H9 (cell line): ENCODE results near the gene SZRD1. TPM values are rescaled to one million over a fixed set of nuclear protein-coding genes. Genes with fewer than 3 reads are reported as not detected.

ENCODE experiments used
- DNase-seq: peaks from one replicate; pipeline ENCODE4 v3.0.0-alpha.2; 2017
- H2AFZ ChIP-seq: one replicate; pipeline ENCODE4 v1.6.1; 2013; ENCODE audit warnings: mild to moderate bottlenecking, low read length, control low read depth, moderate library complexity
- H2AK5ac ChIP-seq: 2 replicates; pipeline ENCODE4 v1.6.1; 2013; ENCODE audit warnings: low read length, control low read depth, mixed read lengths; ENCODE audit not compliant: insufficient read length
- H2BK120ac ChIP-seq: one replicate; pipeline ENCODE4 v1.6.1; 2013; ENCODE audit warnings: low read depth, mild to moderate bottlenecking, low read length, control low read depth, inconsistent platforms; ENCODE audit not compliant: poor library complexity, severe bottlenecking
- H2BK12ac ChIP-seq: 2 replicates; pipeline ENCODE4 v1.6.1; 2013; ENCODE audit warnings: low read length, control low read depth, mixed read lengths, low read depth; ENCODE audit not compliant: insufficient read length
- H2BK15ac ChIP-seq: 2 replicates; pipeline ENCODE4 v1.6.1; 2013; ENCODE audit warnings: low read depth, low read length, control low read depth
- H2BK20ac ChIP-seq: one replicate; pipeline ENCODE4 v1.6.1; 2013; ENCODE audit warnings: low read depth, mild to moderate bottlenecking, low read length, control low read depth, inconsistent platforms; ENCODE audit not compliant: poor library complexity, severe bottlenecking
- H2BK5ac ChIP-seq: 2 replicates; pipeline ENCODE4 v1.6.1; 2013; ENCODE audit warnings: low read length, control low read depth, mixed read lengths; ENCODE audit not compliant: insufficient read length
- H3K14ac ChIP-seq: 2 replicates; pipeline ENCODE4 v1.6.1; 2013; ENCODE audit warnings: low read length, control low read depth; ENCODE audit not compliant: insufficient read depth
- H3K18ac ChIP-seq: 2 replicates; pipeline ENCODE4 v1.6.1; 2013; ENCODE audit warnings: low read depth, mild to moderate bottlenecking, mixed read lengths, low read length, control low read depth; ENCODE audit not compliant: insufficient read length
- H3K23ac ChIP-seq: 2 replicates; pipeline ENCODE4 v1.6.1; 2013; ENCODE audit warnings: low read length, control low read depth, mixed read lengths, low read depth; ENCODE audit not compliant: insufficient read length
- H3K23me2 ChIP-seq: 2 replicates; pipeline ENCODE4 v1.6.1; 2013; ENCODE audit warnings: low read depth, mild to moderate bottlenecking, mixed read lengths, low read length, control low read depth; ENCODE audit not compliant: insufficient read length, poor library complexity, severe bottlenecking
- H3K27ac ChIP-seq: 2 replicates; pipeline ENCODE4 v1.5.1; 2013; ENCODE audit warnings: low read length, control low read depth, mixed read lengths, low read depth; ENCODE audit not compliant: insufficient read length
- H3K27me3 ChIP-seq: 2 replicates; pipeline ENCODE4 v1.6.1; 2013; ENCODE audit warnings: low read length, control low read depth, inconsistent platforms; ENCODE audit not compliant: insufficient read depth
- H3K4ac ChIP-seq: 2 replicates; pipeline ENCODE4 v1.6.1; 2013; ENCODE audit warnings: low read depth, mild to moderate bottlenecking, control low read depth, inconsistent platforms, low read length, moderate library complexity
- H3K4me1 ChIP-seq: 2 replicates; pipeline ENCODE4 v1.6.1; 2013; ENCODE audit warnings: low read length, control low read depth, inconsistent platforms; ENCODE audit not compliant: insufficient read depth
- H3K4me2 ChIP-seq: 2 replicates; pipeline ENCODE4 v1.6.1; 2013; ENCODE audit warnings: low read length, control low read depth, mixed read lengths; ENCODE audit not compliant: insufficient read length, insufficient read depth
- H3K56ac ChIP-seq: 2 replicates; pipeline ENCODE4 v1.6.1; 2013; ENCODE audit warnings: low read depth, mild to moderate bottlenecking, mixed read lengths, low read length, control low read depth; ENCODE audit not compliant: insufficient read length
- H3K79me1 ChIP-seq: 2 replicates; pipeline ENCODE4 v1.6.1; 2013; ENCODE audit warnings: low read depth, mild to moderate bottlenecking, moderate library complexity, low read length, control low read depth, inconsistent platforms; ENCODE audit not compliant: insufficient read depth, poor library complexity, severe bottlenecking
- H3K79me2 ChIP-seq: 2 replicates; pipeline ENCODE4 v1.6.1; 2013; ENCODE audit warnings: low read length, control low read depth, inconsistent platforms; ENCODE audit not compliant: insufficient read depth
- H3K9ac ChIP-seq: 2 replicates; pipeline ENCODE4 v1.6.1; 2013; ENCODE audit warnings: low read length, control low read depth, mixed read lengths; ENCODE audit not compliant: insufficient read length; ENCODE audit errors: extremely low read depth
- H3K9me3 ChIP-seq: one replicate; pipeline ENCODE4 v1.6.1; 2013; ENCODE audit warnings: low read depth, low read length, inconsistent platforms; ENCODE audit not compliant: control insufficient read depth
- H3T11ph ChIP-seq: one replicate; pipeline ENCODE4 v1.6.1; 2013; ENCODE audit warnings: mild to moderate bottlenecking, low read length, control low read depth, inconsistent platforms
- H4K20me1 ChIP-seq: one replicate; pipeline ENCODE4 v1.6.1; 2013; ENCODE audit not compliant: control insufficient read depth, insufficient read length, insufficient read depth
- H4K5ac ChIP-seq: 2 replicates; pipeline ENCODE4 v1.6.1; 2013; ENCODE audit warnings: low read depth, mild to moderate bottlenecking, mixed read lengths, low read length, control low read depth; ENCODE audit not compliant: insufficient read length
- H4K8ac ChIP-seq: replicated peaks from 2 replicates; pipeline ENCODE4 v1.6.1; 2013; ENCODE audit warnings: low read length, control low read depth, mixed read lengths, low read depth; ENCODE audit not compliant: insufficient read length
- H4K91ac ChIP-seq: 2 replicates; pipeline ENCODE4 v1.6.1; 2013; ENCODE audit warnings: low read depth, mild to moderate bottlenecking, moderate library complexity, mixed read lengths, low read length, control low read depth; ENCODE audit not compliant: insufficient read length
- H3K27ac Mint-ChIP-seq, 3 experiments: 2 replicates in 2 of 3; 3 replicates in 1 of 3; pipeline ENCODE4 v1.8.0; 2020 to 2021; ENCODE audit warnings: mixed read lengths in 3 of 3, mild to moderate bottlenecking in 1 of 3, moderate library complexity in 1 of 3
- H3K27me3 Mint-ChIP-seq: 2 replicates; pipeline ENCODE4 v1.8.0; 2021; ENCODE audit warnings: low read depth, mild to moderate bottlenecking, moderate library complexity, mixed read lengths
- H3K36me3 Mint-ChIP-seq, 3 experiments: 2 replicates in 2 of 3; 3 replicates in 1 of 3; pipeline ENCODE4 v1.8.0; 2020 to 2021; ENCODE audit warnings: low read depth in 3 of 3, mixed read lengths in 3 of 3; ENCODE audit not compliant: insufficient read depth in 1 of 3
- H3K4me1 Mint-ChIP-seq, 2 experiments: 2 replicates each; pipeline ENCODE4 v1.8.0; 2020; ENCODE audit warnings: mixed read lengths in 2 of 2
- H3K4me3 Mint-ChIP-seq, 2 experiments: 2 replicates in 1 of 2; 3 replicates in 1 of 2; pipeline ENCODE4 v1.8.0; 2020 to 2021; ENCODE audit warnings: mild to moderate bottlenecking in 2 of 2, mixed read lengths in 2 of 2, moderate library complexity in 1 of 2
- H3K9me3 Mint-ChIP-seq, 2 experiments: 2 replicates in 1 of 2; 3 replicates in 1 of 2; pipeline ENCODE4 v1.8.0; 2020; ENCODE audit warnings: mild to moderate bottlenecking in 2 of 2, mixed read lengths in 2 of 2, moderate library complexity in 1 of 2
- CTCF ChIP-seq: fragments of 200-600 bp; sonication (generic); conservative IDR thresholded peaks from 3 replicates; pipeline ENCODE4 v1.8.0; 2021; ENCODE audit warnings: antibody characterized with exemption, mild to moderate bottlenecking
- WGBS: extraction: QIAGEN DNeasy Blood & Tissue Kit; methylation state at CpG from one replicate; pipeline ENCODE4 v1.1.7; 2013; ENCODE audit warnings: missing lambda C conversion rate, low lambda C conversion rate, mixed read lengths; ENCODE audit not compliant: insufficient read length; ENCODE audit errors: extremely low coverage; 5-methylcytosine and 5-hydroxymethylcytosine counted together
- total RNA-seq: library from RNA; stranded (reverse); gene quantifications from 2 replicates; pipeline ENCODE4 v1.2.1, GENCODE V29; 2021

SZRD1 gene
- total RNA-seq, 1 experiment from 2014 or later: 118 TPM

DNA sequence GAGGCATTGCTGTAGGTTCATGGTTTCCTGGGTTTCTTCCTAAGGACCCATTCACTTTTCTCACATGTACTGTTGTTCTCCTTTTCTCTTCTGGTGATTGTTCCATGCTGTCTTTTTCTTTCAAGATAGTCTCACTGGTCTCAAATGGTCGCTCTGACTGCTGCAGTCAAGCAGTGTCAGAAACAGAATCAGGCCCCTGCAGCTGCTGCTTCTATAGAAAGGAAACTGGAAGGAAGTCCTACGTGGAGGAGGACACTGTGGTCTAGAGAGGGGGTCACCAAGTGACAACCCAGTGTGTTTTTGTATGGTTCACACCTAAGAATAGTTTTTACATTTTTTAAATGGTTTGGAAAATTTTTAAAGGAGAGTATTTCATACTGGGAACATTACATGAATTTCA, 75.9 kb downstream of the SZRD1 start:
- Mint-ChIP-seq H3K27me3 (peaks cover 10% of the 10 kb centered on the region), H3K27ac (no peak overlapping the region; a peak in 1 of 7 replicates), H3K4me1 (peaks cover 5 to 10% of the 10 kb centered on the region in 2 experiments), H3K4me3 (peak overlapping the region in 1 of 2 experiments; percentile 46; a peak in 2 of 5 replicates), H3K9me3 (no peaks in the 10 kb centered on the region), H3K36me3 (peaks cover 9 to 31% (median 26%) of the 10 kb centered on the region in 3 experiments; a peak in 6 of 7 replicates)
- Histone ChIP-seq H3K23me2 (peaks cover 6% of the 10 kb centered on the region), H2BK15ac (no peak overlapping the region), H4K5ac (no peak overlapping the region), H2BK20ac (no peak overlapping the region), H3K4me2 (no peak overlapping the region), H3T11ph (no peak overlapping the region), H3K79me1 (no peaks in the 10 kb centered on the region), H3K9me3 (no peaks in the 10 kb centered on the region), H3K79me2 (peaks cover 2% of the 10 kb centered on the region), H3K56ac (no peak overlapping the region), H3K18ac (no peak overlapping the region), H2BK12ac (no peak overlapping the region), H4K91ac (no peak overlapping the region), H2BK120ac (no peak overlapping the region), H2AFZ (no peak overlapping the region), H4K20me1 (no peaks in the 10 kb centered on the region), H3K23ac (no peak overlapping the region), H4K8ac (no peak overlapping the region), H2AK5ac (no peak overlapping the region), H3K9ac (no peak overlapping the region), H3K4ac (no peak overlapping the region), H3K27ac (no peak overlapping the region), H2BK5ac (no peak overlapping the region), H3K27me3 (no peaks in the 10 kb centered on the region), H3K14ac (no peak overlapping the region), H3K4me1 (no peaks in the 10 kb centered on the region)
- no peak for DNase-seq
- WGBS: no CpG with 5 or more reads among the region's 2 CpGs
- TF ChIP-seq CTCF: no peak
